ENCODE measurements around the gene TAS1R1.

TAS1R1 gene

GRCh38 chr1:6574818-6575217 is 19.7 kb downstream of the TAS1R1 start:
- DNase-seq = no peak

GRCh38 chr1:6577831-6578525 is 22.9 kb downstream of the TAS1R1 start:
- DNase-seq = no peak

- peak; percentile 6 for DNase-seq
Measured at GRCh38 chr1:6578624-6579373, 23.7 kb downstream of the TAS1R1 start.

GRCh38 chr1:6579374-6580118 is 24.4 kb downstream of the TAS1R1 start, which contains the start of gene ZBTB48:
TSS of gene ZBTB48 (plus strand) at chr1:6579994. CDS start at chr1:6580610, 616 bp downstream.
- DNase-seq = peak; percentile 93

GRCh38 chr1:6580119-6580592 is 25.0 kb downstream of the TAS1R1 start:
- no peak for DNase-seq

- no peak for DNase-seq
Measured at GRCh38 chr1:6580593-6581409, 25.7 kb downstream of the TAS1R1 start.

- no peak for DNase-seq
Measured at GRCh38 chr1:6581561-6582305, 26.6 kb downstream of the TAS1R1 start.

- DNase-seq = no peak
Measured at GRCh38 chr1:6582370-6582769, 27.3 kb downstream of the TAS1R1 start.

- DNase-seq = no peak
Measured at GRCh38 chr1:6584126-6585080, 29.3 kb downstream of the TAS1R1 start.

- DNase-seq = no peak
Measured at GRCh38 chr1:6585081-6585722, 30.1 kb downstream of the TAS1R1 start.

GRCh38 chr1:6585841-6586240 is 30.7 kb downstream of the TAS1R1 start:
- DNase-seq = no peak

- DNase-seq = no peak
Measured at GRCh38 chr1:6586404-6586816, 31.3 kb downstream of the TAS1R1 start.

GRCh38 chr1:6587261-6588005 is 32.3 kb downstream of the TAS1R1 start:
- no peak for DNase-seq

- DNase-seq = no peak
Measured at GRCh38 chr1:6588128-6588892, 33.2 kb downstream of the TAS1R1 start.

GRCh38 chr1:6588893-6589520 is 33.9 kb downstream of the TAS1R1 start:
- no peak for DNase-seq

GRCh38 chr1:6590046-6590445 is 34.9 kb downstream of the TAS1R1 start:
- no peak for DNase-seq

GRCh38 chr1:6591222-6591621 is 36.1 kb downstream of the TAS1R1 start:
- no peak for DNase-seq

- no peak for DNase-seq
Measured at GRCh38 chr1:6591644-6592043, 36.5 kb downstream of the TAS1R1 start.
